Mammary epithelial cell (primary cell): Measurements from ENCODE around the gene UNG.

ENCODE experiments used
- EZH2 ChIP-seq: IDR thresholded peaks from 2 replicates; pipeline ENCODE4 v1.6.1; 2012; ENCODE audit warnings: low read length, inconsistent platforms, borderline replicate concordance
- TF ChIP-seq, protein P1 (sequence below), 2 donors: IDR thresholded peaks in 1 of 2; conservative IDR thresholded peaks in 1 of 2; 2 replicates each; pipeline ENCODE4 v1.5.1; 2011 to 2012; ENCODE audit warnings: inconsistent platforms in 2 of 2, low read length in 2 of 2, mild to moderate bottlenecking in 2 of 2, control low read depth in 1 of 2, low read depth in 1 of 2; ENCODE audit not compliant: insufficient read depth in 1 of 2; ENCODE audit errors: extremely low read depth in 1 of 2

GRCh38 chr12:109097435-109098182 lies at the start of gene UNG:
- TF ChIP-seq, protein P1, sequence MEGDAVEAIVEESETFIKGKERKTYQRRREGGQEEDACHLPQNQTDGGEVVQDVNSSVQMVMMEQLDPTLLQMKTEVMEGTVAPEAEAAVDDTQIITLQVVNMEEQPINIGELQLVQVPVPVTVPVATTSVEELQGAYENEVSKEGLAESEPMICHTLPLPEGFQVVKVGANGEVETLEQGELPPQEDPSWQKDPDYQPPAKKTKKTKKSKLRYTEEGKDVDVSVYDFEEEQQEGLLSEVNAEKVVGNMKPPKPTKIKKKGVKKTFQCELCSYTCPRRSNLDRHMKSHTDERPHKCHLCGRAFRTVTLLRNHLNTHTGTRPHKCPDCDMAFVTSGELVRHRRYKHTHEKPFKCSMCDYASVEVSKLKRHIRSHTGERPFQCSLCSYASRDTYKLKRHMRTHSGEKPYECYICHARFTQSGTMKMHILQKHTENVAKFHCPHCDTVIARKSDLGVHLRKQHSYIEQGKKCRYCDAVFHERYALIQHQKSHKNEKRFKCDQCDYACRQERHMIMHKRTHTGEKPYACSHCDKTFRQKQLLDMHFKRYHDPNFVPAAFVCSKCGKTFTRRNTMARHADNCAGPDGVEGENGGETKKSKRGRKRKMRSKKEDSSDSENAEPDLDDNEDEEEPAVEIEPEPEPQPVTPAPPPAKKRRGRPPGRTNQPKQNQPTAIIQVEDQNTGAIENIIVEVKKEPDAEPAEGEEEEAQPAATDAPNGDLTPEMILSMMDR (conservative IDR thresholded peaks at IDR 0.05 in 1 of 2, IDR thresholded peaks at IDR 0.05 in 1 of 2; ENCODE audit: extremely low read depth in 1 of 2, insufficient read depth in 1 of 2, low read depth in 1 of 2, low read length in 2 of 2), result no peak
- no peak for TF ChIP-seq EZH2
